Right lobe of liver (tissue), 6 donors: ENCODE results near the gene ZNF79. TPM values are rescaled to one million over a fixed set of nuclear protein-coding genes. Genes with fewer than 3 reads are reported as not detected.
A peak's percentile ranks its signal among the peaks of the same experiment; 100 is the strongest.

Experiments
- ATAC-seq, 4 donors: fragments of 200-7000 bp; cut with Tn5 transposase; one replicate each; pipeline ENCODE4 v1.9.1; 2020; ENCODE audit warnings: mild to moderate bottlenecking in 4 of 4, moderate library complexity in 4 of 4
- DNase-seq, 3 donors: peaks; one replicate each; pipeline ENCODE4 v3.0.0-alpha.2; 2020
- H3K27ac ChIP-seq, 3 donors: fragments of 200-600 bp; one replicate each; pipeline ENCODE4 v1.8.0; 2022
- H3K27me3 ChIP-seq, 2 donors: fragments of 200-600 bp; one replicate each; pipeline ENCODE4 v1.8.0; 2022
- H3K36me3 ChIP-seq, 4 donors: fragments of 200-600 bp; sonication (generic) in 1 of 4; one replicate each; pipeline versions ENCODE4 v1.5.1 to v1.8.0; 2017 to 2022; ENCODE audit warnings: control low read depth in 1 of 4
- H3K4me1 ChIP-seq, 4 donors: fragments of 200-600 bp; sonication (generic) in 1 of 4; one replicate each; pipeline versions ENCODE4 v1.5.1 to v1.8.0; 2017 to 2022; ENCODE audit warnings: control low read depth in 1 of 4
- H3K4me3 ChIP-seq, 3 donors: fragments of 200-600 bp; one replicate each; pipeline ENCODE4 v1.8.0; 2022
- H3K9me3 ChIP-seq, 4 donors: fragments of 200-600 bp; sonication (generic) in 1 of 4; one replicate each; pipeline versions ENCODE4 v1.5.1 to v1.8.0; 2017 to 2022; ENCODE audit warnings: control low read depth in 1 of 4
- CTCF ChIP-seq, 4 donors: fragments of 200-600 bp in 3 of 4; fragments of 450-650 bp in 1 of 4; IDR thresholded peaks; one replicate each; pipeline versions ENCODE4 v1.5.1 to v1.8.0; 2016 to 2022; ENCODE audit warnings: antibody characterized with exemption in 4 of 4, mild to moderate bottlenecking in 2 of 4
- POLR2A ChIP-seq: fragments of 450-650 bp; IDR thresholded peaks from one replicate; pipeline ENCODE4 v1.6.1; 2017; ENCODE audit warnings: antibody characterized with exemption, mild to moderate bottlenecking
- WGBS: methylation state at CpG from one replicate; pipeline ENCODE4 v1.1.6; 2018; ENCODE audit warnings: low coverage, low lambda C conversion rate; ENCODE audit not compliant: insufficient coverage; ENCODE audit errors: missing lambda C conversion rate; 5-methylcytosine and 5-hydroxymethylcytosine counted together
- intact Hi-C, 2 donors: fragments of 100-400 bp; cut with DNase I; formaldehyde crosslinking; loops; one replicate each; pipeline versions ENCODE4 v1.11.2 to v1.14.1; 2022
- total RNA-seq, 6 experiments: library from RNA; depleted of rRNA in 2 of 6; stranded (reverse); fragments of >200 nt in 2 of 6; fragmentation: NEBNext Ultra II Directional in 3 of 6; extraction: Animal tissue kit (Norgen Biotek cat#: 25700) in 3 of 6; gene quantifications; one replicate each; pipeline versions ENCODE4 v1.1.0 to v1.2.4, GENCODE V29; 2016 to 2023
- donor health status: DM: no; HTN: yes; CAD: no.
- donor health status: DM: no; HTN: no; CAD: no.
- donor health status: DM: no; HTN: no; CAD: no.
- donor health status: DM: no; HTN: yes; CAD: no.
- donor health status: DM: no; HTN: yes; CAD: no.

ZNF79 gene
- total RNA-seq, 6 experiments from 2014 or later, result 2.5 to 4.6 (median 3.5) TPM

DNA sequence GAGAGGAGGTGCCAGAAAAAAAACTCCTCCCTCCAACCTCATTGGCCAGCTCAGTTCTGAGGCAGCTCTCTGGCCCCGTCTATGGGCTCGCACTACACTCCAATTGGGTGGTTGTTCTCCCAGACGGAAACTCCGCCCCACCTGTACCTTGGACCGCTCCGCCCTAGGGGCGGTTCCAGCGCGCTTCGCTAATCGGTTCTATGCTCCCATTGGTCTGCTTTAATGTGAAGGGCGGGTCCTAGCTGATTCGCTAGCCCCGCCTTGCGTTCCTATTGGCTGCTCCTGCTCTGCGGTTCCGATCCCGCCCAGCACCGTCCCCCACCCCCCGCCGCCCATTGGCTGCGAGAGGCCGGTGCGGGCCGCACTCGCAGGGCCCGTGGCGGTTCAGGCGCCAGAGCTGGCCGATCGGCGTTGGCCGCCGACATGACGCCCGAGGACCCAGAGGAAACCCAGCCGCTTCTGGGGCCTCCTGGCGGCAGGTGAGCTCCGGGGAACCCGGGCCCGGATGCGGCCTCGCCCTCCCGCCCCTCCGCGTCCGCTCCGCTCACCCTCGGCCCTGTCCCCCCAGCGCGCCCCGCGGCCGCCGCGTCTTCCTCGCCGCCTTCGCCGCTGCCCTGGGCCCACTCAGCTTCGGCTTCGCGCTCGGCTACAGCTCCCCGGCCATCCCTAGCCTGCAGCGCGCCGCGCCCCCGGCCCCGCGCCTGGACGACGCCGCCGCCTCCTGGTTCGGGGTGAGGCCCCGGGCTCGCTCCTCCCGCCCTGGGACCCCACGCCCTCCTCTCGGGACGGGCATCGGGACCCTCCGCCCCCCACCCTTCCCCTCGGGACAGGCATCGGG lies 27.2 kb upstream of the ZNF79 start, which contains the start of gene SLC2A8:
TSS of gene SLC2A8 (plus strand) at position 362 of the 838 bp plus-strand sequence. CDS start at position 424, 62 bp downstream.
- intact Hi-C loops, result no loop called here
- ATAC-seq (peak; percentile 92 to 97 (median 94)), DNase-seq (peak; percentile 98 to 100 (median 99))
- Histone ChIP-seq H3K36me3 (peaks cover 0 to 5% (median 0%) of the 10 kb centered on the region in 4 donors), H3K27me3 (no peaks in the 10 kb centered on the region), H3K4me3 (peak within 1 kb of the TSS; percentile 67 to 77 (median 74)), H3K27ac (peak within 1 kb of the TSS; percentile 62 to 81 (median 72)), H3K9me3 (no peaks in the 10 kb centered on the region), H3K4me1 (peaks cover 0 to 13% (median 0%) of the 10 kb centered on the region in 4 donors)
- WGBS, result 0% methylated on average over 2 of the region's 87 CpGs
- peak; percentile 15 to 38 (median 30) for TF ChIP-seq CTCF (IDR thresholded peaks at IDR 0.05)
- peak; percentile 94 for TF ChIP-seq POLR2A

- H3K27ac ChIP-seq, result peak overlapping the region; percentile 62 to 81 (median 72)
- H3K9me3 ChIP-seq, result no peaks in the 10 kb centered on the region
- intact Hi-C loops, result no loop called here
- TF ChIP-seq POLR2A (no peak), CTCF (IDR thresholded peaks at IDR 0.05) (peak; percentile 29 to 50 (median 42))
- 0% methylated on average over 7 of the region's 55 CpGs for WGBS
- peak in 3 of 4 donors; percentile 3 to 23 (median 7) for ATAC-seq
- peaks cover 0 to 13% (median 0%) of the 10 kb centered on the region in 4 donors for H3K4me1 ChIP-seq
- peak overlapping the region; percentile 67 to 77 (median 74) for H3K4me3 ChIP-seq
- H3K27me3 ChIP-seq, result no peaks in the 10 kb centered on the region
- peak in 1 of 3 donors; percentile 59 for DNase-seq
- peaks cover 0 to 5% (median 0%) of the 10 kb centered on the region in 4 donors for H3K36me3 ChIP-seq
Measured at GRCh38 chr9:127397646-127398274, 26.4 kb upstream of the ZNF79 start.

DNA sequence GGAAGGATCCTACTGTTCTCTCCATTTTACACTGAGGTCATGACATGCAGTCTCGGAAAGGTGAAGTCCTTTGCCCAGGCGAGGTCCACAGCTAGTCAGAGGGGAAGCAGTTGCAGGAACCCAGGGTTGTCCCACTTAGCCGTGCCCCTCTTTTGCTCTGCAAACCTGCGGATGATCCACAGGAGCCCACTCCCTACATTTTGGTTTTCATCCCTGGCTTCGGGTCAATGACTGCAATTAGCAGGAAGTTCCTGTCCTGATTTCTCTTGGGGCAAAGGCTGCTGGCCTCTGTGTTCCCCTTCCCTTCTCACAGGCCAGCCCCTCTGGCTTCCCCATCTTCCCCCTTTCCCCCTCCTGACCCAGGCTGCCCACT lies 25.9 kb upstream of the ZNF79 start:
- DNase-seq, result no peak
- WGBS, result 30% methylated on average over 4 of the region's 5 CpGs
- peak overlapping the region in 1 of 3 donors; percentile 62 for H3K27ac ChIP-seq

More for the DNA sequence above, 25.9 kb upstream of the ZNF79 start:
- H3K27me3 ChIP-seq, result no peaks in the 10 kb centered on the region
- peaks cover 0 to 13% (median 0%) of the 10 kb centered on the region in 4 donors for H3K4me1 ChIP-seq
- ATAC-seq, result no peak
- peak overlapping the region; percentile 67 to 77 (median 74) for H3K4me3 ChIP-seq
- intact Hi-C loops, result no loop called here
- peaks cover 0 to 5% (median 0%) of the 10 kb centered on the region in 4 donors for H3K36me3 ChIP-seq
- no peaks in the 10 kb centered on the region for H3K9me3 ChIP-seq
- TF ChIP-seq POLR2A (no peak), CTCF (IDR thresholded peaks at IDR 0.05) (peak in 1 of 4 donors; percentile 3)
